Pulmonary artery endothelial cell (primary cell): ENCODE measurements around the gene SOBP. TPM values are rescaled to one million over a fixed set of nuclear protein-coding genes. Genes with fewer than 3 reads are reported as not detected.

Source experiments
- total RNA-seq: library from RNA; depleted of rRNA; stranded (reverse); fragments of >200 nt; gene quantifications from 2 replicates; pipeline ENCODE4 v1.2.3, GENCODE V29; 2014

The SOBP gene
- total RNA-seq, 1 donor from 2014 or later = 2.8 TPM

Other genes starting within 250 kb of the SOBP start
- 7.3 and 9.4 TPM in 2 replicates for gene PDSS2, start 30.6 kb upstream of the SOBP start, total RNA-seq